Tongue (tissue), 2 donors: ENCODE results near the gene CD300A. TPM values are rescaled to one million over a fixed set of nuclear protein-coding genes. Genes with fewer than 3 reads are reported as not detected.

Experiments used
- DNase-seq: peaks from one replicate; pipeline ENCODE4 v3.0.0-alpha.2; 2015
- total RNA-seq: library from RNA; depleted of rRNA; stranded (reverse); fragments of >200 nt; gene quantifications from one replicate; pipeline ENCODE4 v1.2.3, GENCODE V29; 2014

The CD300A gene
- 3.0 TPM for total RNA-seq

DNA sequence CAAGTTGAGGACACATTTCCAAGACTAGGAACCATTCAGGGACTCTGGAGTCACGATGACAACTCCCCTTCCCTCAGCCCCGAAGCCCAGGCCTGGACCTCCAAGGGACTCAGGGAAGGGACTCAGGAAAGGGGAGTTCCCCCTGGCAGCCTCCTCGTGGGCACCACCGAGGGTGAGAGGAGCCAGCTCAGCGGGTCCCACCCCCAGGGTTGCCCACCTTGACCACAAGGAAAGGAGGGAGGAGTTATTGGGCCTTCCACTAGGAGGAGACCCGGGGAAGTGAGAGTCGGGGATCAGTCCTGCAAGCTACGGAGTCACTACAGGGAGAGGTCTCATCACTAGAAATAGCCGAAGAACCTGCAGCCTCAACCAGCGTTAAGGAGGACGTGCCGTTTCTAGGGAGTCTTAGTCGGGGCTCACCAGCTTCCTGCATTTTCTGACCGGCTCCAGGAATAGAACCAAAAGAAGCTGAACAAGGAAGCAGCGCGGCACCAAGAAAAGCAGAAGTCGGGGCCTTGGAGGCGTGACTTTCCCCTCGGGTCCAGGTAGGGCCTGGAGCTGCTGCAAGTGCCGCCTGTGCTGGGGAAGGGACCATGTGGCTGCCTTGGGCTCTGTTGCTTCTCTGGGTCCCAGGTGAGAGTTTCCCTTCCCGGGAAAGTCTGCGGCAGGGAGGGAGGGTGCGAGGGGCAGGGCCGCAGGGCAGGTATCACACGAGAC is at the start of gene CD300A:
Gene CD300A (plus strand): TSS at position 524 of the 717 bp plus-strand sequence. CDS start 70 bp downstream, at position 594.
- DNase-seq = no peak

DNA sequence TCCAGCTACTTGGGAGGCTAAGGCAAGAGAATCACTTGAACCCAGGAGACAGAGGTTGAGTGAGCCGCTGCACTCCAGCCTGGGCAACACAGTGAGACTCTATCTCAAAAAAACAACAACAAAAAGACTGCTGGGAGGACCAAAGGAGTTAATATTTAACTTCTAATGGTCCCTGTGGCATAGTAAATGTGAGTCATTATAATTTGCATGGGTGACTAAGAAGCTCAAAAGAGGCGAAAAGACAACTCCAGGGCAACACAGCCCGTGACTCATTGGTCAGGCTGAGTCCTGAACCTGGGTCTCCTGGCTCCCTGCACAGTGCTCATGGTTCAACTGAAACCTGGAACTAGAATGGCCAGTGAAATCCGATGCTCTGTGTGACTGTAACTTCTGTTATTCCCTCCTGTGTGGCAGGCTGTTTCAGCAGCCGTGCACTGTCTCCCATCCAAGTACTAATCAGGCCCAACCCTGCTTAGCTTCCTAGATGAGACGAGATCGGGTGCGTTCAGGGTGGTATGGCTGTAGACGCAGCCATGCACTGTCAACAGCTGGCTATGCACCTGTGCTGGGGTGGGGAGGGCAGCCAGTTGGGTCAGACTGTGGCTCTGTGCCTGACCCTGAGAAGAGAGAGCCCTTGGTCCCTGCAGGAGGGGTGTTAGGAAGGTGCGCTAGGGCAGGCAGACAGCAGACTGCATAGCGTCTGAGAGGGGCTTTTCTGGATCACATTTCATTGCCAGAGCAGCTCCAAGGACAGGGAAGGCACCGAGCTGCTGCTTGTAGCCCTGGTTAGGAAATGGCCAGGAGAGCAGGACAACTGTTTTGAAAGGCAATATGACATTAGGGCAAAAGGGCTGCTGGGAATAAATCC is 49.0 kb upstream of the CD300A start:
- DNase-seq = peak; percentile 48

DNA sequence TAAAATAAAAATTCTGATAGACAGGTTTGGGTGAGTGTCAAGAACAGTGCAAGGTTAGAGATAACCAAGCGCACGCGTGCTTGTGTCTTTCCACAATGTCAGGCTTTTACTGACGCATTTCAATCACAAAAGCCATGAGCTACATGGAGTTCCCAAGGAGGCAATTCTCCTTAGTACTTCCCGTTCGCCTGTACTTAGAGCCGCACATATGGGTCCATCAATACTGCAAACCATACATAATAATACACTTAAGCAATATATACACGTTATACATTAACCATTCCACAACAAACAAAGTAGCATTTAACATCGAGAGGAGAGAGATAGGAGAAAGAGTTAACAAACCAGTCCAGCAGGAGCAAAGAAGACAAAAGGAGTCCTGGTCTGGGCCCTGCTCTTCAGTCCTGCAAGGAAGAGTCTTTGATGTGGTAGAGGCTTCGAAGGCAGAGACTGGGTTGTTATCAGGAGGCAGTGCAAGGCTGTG is 46.5 kb upstream of the CD300A start:
- DNase-seq = no peak

DNA sequence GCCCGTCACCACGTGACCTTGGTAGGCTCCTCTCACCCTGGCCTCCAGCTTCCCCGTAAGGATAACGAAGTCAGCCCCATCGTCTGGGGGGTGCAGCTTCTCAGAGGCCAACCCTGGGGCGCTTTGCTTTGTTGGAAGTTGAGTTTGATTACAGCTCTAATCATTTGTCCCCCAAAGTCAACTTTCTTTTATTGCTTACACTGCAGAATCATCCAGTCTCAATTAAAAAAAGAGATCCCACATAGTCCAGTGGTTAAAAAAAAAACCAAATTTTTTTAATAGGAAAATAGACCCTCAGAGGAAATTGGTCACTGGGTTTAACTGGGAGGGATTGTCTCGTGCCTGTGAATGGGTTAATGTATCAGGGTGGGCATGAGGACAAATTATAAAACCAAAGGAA is 42.3 kb upstream of the CD300A start:
- DNase-seq = no peak

DNA sequence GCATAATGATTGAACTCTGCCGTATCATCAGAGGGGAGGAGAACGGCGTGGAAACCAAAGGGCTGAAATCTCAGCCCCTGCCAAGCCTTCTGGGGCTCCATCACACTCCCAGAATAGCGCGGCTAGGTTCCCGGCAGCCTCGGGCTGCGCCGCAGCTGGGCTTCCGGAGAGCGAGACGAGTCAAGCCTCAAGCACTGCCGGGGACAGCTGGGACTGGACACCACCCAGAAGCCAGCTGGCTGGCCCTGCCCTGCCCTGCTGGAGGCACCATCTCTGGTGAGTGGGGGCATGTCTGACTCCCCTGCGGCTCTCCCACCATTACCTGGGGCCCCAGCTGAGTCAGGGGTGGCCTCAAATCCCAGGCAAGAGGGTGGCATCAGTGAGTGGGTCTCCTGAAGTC is 41.8 kb upstream of the CD300A start:
- peak; percentile 86 for DNase-seq

DNA sequence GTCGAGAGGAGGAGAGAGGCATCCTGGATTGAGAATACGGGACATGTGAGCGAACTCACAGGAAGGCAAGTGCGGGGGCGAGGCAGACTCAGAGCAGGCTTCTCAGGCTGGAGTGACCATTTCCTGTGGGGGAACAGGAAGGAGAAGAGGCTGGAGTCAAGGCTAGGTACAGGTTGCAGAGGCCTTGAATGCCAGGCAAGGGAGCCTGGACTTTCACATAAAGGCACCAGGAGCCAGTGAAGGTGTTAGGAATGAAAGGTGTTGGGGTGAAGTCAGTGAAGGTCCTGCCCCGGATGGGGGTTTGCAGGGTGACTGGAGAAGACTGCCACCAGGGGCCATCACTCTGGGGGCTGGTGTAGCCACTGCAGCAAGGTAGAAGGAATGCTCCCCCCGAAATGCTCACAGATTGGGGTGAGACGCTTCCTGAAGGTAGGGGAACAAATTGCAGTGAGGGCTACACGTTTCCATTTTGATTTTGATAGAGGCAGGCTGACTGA is 39.8 kb upstream of the CD300A start:
- no peak for DNase-seq

DNA sequence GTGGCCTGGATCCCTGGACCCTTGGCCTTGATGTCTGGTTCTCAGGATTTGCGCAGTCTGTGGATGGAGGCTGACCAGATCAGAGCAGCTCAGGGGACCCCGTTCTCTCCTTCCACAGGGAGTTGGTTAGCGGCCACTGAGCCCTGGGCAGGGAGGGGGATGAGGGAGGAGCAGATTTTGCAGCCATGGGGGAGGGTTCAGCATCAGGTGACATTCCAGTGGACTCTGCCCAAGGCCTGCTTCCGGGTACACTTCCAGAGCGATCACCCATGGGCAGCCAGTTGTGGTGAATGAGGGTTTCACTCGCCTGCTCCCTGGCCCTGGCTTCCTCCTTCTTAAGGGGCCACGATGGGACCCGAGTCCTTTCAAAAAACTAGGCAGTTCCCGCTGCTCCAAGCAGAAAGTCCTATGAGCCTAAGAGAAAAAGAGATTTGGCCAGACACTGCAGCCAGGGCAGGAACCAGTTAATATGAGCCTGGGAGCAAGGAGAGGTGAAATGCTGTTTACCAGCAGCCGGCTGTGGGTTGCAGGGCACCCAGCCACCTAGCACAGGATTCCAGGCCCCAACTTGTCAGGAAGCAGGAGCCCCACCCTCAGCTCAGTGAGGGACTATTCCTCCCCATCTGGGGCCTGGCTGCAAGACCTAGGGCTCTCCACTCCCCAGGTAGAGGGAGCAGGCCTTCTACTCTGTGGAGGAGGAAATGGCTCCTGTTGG is 39.2 kb upstream of the CD300A start:
- no peak for DNase-seq

DNA sequence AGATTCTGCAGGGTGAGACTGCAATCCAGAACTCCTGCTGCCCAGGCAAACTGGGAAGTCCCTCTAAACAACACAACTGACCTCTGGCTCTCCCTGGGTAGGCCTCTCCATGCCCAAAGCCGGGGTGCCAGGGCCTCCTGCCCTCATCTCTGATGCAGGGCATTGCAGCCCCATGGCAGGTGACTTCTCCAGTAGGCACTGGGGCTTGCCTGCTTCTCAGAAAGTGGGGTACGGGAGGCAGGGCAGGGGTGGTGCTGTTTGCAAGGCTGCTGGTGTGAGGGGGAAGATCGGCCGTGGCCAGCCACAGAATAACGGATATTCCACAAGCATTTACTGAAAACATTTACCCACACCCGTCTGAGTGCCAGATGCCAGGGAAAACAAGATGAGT is 38.7 kb upstream of the CD300A start:
- DNase-seq = no peak

DNA sequence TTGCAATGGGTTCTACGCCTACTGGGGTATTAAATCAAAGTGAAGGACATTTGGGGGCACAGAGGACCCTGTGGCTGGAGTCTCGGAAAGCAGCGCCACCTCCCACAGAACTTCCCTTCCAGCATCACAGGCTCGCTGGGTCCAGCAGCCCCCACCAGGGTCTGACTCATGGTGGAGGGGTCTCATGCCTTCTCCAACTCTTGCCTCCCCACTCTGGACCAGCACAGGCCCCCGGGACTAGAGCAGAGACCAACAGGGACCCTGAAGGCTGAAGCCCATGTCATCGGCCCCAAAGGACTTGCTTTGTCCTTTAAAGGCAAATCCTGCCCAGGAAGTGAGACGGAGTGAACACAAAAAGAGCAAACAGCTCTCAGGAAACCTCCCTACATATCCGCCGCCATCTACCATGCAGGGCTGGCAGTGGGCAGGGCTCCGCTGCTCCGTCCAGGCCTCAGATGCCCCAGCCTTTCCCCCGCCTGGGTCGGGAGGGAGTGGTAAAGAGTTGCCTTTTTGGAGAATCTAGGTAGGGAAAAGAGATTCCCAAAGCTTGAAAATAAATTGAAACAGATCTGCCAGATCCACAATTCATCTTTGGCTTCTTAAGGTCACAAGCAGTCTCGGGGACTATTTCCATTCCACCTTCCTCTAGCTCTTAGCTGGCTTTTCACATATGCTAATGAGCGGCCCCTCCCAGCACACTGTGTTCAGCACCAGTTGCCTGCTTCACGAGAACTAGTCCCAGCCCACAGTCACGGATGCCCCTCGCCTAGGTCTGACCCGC is 36.6 kb upstream of the CD300A start:
- DNase-seq = peak; percentile 38

DNA sequence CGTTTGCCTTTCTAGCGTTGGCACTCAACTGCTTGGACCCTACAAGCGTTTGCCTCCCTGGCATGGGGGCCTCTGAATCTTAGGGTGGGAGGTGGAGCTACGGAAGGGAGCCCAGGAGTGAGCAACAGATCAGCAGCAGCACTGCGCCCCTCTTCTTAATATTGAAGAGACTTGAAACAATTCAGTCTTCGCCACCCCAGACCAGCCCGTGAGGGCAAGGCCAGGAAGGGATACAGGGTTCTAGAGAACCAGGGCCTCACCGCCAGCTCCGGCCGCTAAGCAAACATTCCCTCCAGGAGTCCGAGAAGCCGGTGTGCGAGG is 36.1 kb upstream of the CD300A start:
- no peak for DNase-seq

DNA sequence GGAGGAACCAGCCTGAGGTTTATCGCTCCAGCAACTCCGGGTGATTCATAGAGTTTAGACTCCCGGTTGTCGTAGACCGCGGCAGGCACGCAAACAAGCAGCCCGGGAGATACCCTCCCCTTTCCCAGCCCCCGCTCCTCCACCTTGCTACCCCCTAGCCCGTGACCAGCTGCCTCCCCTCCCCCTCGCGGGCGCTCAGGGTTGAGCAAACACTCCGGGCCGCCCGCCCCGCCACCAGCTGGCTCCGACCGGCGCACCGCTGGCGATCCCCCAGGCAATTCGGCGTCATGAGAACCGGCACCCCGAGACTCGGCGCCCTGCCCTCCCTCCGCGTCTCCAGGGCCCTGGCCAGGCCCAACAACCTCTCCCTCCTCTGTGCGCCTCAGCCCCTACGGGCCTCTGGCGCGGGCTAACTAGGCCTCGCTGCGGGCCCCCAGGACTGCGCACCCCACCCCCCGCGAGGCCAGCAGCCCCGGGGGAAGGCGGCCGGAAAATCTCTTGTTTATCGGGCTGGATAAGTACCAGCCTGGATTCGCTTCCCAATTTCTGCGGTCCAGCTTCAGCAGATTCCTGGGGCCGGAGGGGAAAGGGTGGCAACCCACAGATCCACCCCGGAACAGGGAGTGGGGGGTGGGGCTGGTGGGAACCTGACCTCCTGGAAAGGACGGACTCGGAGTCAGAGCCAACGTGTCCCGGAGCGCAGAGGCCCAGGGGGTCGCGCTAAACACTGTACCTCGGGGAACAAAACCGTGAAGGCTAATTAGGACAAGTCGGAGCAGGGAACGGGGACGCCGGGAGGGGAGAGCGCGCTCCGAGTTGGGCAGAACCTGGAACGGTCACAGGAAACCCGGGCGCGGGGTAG is 35.5 kb upstream of the CD300A start:
- peak; percentile 71 for DNase-seq

DNA sequence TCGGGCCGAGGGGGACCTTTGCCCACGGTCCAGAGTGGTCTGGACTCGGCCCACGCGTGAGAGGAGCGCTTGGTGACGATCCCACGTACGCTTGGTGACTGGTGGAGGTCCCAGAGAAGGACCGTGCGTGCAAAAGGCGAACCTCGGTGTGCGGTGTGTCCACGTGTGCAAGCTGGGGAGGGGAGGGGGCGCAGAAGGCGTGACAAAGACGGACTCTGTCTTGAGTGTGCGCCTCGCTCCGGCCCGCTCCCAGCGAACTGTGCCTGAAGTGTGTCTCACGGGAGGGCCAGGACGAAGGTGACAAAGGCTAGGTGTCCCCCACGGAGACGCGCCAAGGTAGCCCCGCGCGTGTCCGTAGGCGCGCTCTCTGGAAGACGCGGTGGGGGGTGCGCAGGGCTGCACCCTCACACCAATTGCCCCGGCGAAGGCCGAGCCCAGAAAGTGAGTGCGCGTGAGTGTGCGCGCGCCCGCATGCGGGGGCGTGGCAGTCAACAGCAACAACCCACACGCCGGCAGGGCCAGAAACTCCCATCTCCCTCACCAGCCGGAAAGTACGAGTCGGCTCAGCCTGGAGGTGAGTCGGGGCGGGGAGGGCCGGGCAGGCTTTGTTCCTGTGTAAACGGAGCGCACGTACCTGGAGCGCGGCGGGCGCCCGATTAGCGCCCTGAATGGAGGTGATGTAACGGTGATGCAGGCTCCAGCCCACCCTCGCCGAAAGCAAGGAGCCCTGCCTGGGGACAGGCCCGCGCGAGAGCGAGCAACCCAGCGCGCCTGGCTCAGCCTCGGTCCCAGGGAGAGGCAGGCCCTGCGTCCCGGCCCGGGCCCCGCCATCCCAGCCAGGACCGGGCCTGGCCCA is 34.6 kb upstream of the CD300A start, which contains the start of gene GPRC5C:
Gene GPRC5C (plus strand): TSS at position 521 of the 856 bp plus-strand sequence. CDS start 7,689 bp downstream, outside the sequence.
- DNase-seq = peak; percentile 85

DNA sequence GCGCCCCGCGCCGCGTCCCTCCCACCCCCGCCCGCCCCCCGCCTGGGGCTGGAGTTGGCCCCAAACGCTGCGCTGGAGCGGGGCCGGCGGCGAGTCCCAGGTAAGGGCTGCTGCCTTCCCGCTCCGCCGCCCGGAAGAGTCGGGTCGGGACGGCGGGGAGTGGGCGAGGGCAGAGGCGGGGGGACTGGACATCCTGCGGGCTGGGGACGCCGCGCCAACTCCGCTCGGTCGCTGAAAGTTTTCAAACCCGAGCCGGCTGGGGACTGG is 34.1 kb upstream of the CD300A start:
- no peak for DNase-seq

DNA sequence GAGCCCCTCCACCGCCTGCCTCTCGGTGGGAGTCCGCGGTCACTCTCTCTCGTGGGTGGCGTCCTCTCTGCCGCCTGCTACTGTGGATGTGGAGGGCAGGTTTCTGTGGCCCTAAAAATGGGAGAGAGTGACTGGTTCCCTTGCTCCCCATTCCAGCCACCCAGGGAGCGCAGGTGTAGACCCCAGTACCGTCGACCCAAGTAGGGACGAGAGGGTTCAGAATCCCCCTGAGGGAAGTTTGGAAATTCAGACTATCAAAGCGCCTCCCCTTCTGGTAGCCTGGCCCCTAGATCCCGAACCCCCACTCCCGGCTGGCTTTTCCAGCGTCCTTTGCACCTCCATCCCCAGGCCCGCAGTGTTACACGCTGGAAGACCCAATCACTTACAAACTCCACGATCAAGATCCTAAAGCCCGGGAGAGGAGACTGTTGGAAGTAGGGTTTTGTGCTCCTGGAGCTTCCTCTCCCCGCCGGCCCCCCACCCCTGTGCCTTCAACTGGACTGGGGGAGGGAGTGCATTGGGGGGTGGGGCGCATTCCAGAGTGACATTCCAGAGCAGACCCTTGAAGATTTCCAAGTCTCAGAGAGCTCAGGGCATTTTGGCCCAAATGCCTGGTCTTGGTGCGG is 33.6 kb upstream of the CD300A start:
- DNase-seq = no peak

DNA sequence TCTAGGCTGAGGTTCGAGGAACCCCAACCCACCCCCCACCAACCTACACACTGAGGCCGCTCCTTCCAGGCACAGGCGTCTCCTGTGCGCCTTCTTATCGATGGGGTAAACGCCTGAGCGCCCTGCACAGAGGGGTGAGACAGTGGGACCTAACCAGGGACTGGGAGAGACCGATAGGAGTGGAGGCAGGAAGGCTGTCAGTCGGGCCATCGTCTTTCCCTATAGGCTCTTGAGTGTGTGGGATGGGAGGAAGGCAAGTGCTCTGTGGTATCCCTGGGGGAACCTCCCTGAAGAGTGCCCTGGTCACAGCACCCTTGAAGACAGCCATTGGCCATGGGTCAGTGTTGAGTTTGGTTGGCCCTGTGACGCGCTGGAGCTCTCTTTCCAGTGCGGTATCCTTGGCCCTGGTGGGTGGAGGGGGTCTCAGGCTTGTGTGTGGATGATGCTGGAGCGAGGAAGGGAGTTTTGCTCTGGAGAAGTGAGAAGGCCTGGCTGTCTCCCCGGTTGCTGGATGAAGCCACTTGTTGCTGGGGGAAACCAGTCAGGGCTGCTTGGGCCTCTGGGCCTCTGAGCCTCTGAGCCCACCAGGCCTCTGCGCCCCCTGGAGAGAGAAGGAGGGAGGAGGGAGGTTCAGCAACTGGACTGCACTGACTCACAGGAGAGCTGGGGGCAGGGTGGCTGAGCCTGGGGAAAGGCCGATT is 32.9 kb upstream of the CD300A start:
- peak; percentile 37 for DNase-seq

DNA sequence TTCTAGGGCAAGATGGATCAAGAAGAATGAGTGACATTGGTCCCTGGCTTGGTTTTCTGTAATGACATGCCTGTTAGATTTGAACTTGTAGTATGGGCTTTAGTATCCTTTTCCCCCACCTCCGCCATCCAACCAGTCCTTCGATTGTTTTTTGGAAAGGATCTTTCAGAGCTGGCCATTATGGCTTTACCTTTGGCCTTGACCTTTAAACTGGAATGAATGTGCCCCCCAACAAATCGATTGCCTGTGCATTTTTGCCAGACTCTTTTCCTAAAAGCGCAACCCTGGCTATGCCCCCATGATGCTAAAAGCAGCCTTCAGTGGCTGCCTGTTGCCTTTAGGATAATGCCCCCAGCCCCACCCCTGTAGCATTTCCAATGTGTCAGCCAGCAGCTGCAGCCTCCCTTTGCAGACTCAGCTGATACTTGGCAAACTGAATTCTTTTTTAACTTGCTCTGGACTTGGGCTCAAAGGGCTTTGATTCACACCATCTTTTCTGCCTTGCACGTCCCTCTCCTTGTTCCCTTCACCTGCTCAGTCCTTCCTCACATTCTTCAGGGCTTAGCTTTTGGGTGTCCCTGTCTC is 30.6 kb upstream of the CD300A start:
- peak; percentile 66 for DNase-seq

DNA sequence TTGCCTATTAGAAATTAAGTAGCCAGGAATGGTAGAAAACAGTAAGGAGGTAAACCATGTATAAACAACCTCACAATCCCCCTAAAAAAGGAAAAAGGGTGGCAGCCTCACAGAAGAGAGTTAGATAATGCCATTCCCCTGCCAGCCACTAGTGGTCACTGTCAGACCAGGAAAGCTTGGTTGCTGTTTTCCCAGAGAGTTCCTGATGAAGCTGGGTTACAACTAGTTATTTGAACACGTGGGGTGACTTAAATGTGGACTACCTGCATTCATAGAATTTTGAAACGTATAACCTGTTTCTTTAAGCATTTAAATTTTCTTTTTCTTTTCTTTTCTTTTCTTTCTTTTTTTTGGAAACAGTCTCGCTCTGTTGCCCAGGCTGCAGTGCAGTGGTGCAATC is 28.7 kb upstream of the CD300A start:
- no peak for DNase-seq
